Muscle layer of colon (tissue), 2 donors: Measurements from ENCODE around the gene FAM184A.

Experiments used
- H3K27ac ChIP-seq: one replicate; pipeline ENCODE4 v1.7.0; 2013; ENCODE audit warnings: low read depth, mild to moderate bottlenecking, low read length, moderate library complexity
- H3K27me3 ChIP-seq, 2 donors: one replicate each; pipeline ENCODE4 v1.7.0; 2013; ENCODE audit warnings: low read length in 2 of 2, mild to moderate bottlenecking in 2 of 2; ENCODE audit not compliant: insufficient read depth in 2 of 2, control insufficient read depth in 1 of 2
- H3K36me3 ChIP-seq: one replicate; pipeline ENCODE4 v1.7.0; 2013; ENCODE audit warnings: mild to moderate bottlenecking, low read length; ENCODE audit not compliant: insufficient read depth
- H3K4me1 ChIP-seq: one replicate; pipeline ENCODE4 v1.7.0; 2013; ENCODE audit warnings: mild to moderate bottlenecking, low read length; ENCODE audit not compliant: insufficient read depth
- H3K4me3 ChIP-seq, 2 donors: one replicate each; pipeline ENCODE4 v1.7.0; 2013; ENCODE audit warnings: low read length in 2 of 2, low read depth in 1 of 2, mild to moderate bottlenecking in 1 of 2, moderate library complexity in 1 of 2
- H3K9ac ChIP-seq: one replicate; pipeline ENCODE4 v1.7.0; 2013; ENCODE audit warnings: low read length
- H3K9me3 ChIP-seq: one replicate; pipeline ENCODE4 v1.7.0; 2013; ENCODE audit warnings: mild to moderate bottlenecking, low read length
- donor health status: abdominal sarcoma.
- donor health status: Adenocarcinoma of cecum.

FAM184A gene

GRCh38 chr6:118971682-118972081 is 106.8 kb downstream of the FAM184A start:
- Histone ChIP-seq H3K27ac (no peak overlapping the region), H3K4me1 (no peaks in the 10 kb centered on the region), H3K36me3 (no peaks in the 10 kb centered on the region), H3K9ac (no peak overlapping the region), H3K27me3 (no peaks in the 10 kb centered on the region), H3K9me3 (no peaks in the 10 kb centered on the region), H3K4me3 (no peak overlapping the region)

DNA sequence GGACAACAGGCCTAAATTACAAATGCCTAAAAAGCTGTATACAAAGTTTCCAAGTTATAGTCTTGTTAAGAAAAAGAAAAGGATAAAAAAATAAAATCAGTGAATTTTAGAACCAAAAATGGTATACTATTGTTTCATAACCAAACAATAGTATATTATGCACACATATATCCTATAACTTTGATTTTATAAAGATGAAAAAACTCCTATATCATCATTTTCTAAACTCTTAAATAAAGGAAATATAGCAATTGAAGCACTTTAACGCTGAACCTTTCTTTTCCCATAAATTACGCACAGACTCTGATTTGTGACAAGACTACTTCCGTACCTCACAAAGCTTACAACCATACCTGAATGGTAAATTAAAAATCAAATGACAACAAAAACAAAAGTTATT is 107.6 kb downstream of the FAM184A start:
- Histone ChIP-seq H3K9ac (no peak overlapping the region), H3K4me3 (no peak overlapping the region), H3K4me1 (no peaks in the 10 kb centered on the region), H3K27ac (no peak overlapping the region), H3K9me3 (no peaks in the 10 kb centered on the region), H3K36me3 (no peaks in the 10 kb centered on the region), H3K27me3 (no peaks in the 10 kb centered on the region)

DNA sequence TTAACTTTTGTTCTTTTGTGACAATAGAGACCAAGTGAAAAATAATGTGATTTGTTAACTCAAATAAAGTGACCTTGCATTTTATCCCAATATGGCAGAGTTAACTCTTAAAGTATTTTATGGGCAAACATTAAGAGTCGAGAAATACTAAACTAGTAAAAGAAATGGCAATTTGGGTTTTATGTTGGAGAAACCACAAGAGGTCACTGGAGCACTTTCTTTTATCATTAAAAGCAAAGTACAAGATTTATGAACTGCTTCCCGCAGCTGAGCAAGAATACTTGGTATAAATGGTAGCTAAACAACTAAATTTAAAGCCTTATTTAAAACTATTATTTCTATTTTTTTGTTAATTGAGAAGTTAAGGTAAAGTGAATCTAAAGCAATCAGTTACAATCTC is 110.0 kb downstream of the FAM184A start:
- Histone ChIP-seq H3K9ac (no peak overlapping the region), H3K9me3 (no peaks in the 10 kb centered on the region), H3K27ac (no peak overlapping the region), H3K36me3 (no peaks in the 10 kb centered on the region), H3K27me3 (no peaks in the 10 kb centered on the region), H3K4me3 (no peak overlapping the region), H3K4me1 (no peaks in the 10 kb centered on the region)

- H3K4me1 ChIP-seq = no peaks in the 10 kb centered on the region
- no peaks in the 10 kb centered on the region for H3K27me3 ChIP-seq
- no peak overlapping the region for H3K4me3 ChIP-seq
- no peak overlapping the region for H3K9ac ChIP-seq
- no peak overlapping the region for H3K27ac ChIP-seq
- no peaks in the 10 kb centered on the region for H3K36me3 ChIP-seq
- no peaks in the 10 kb centered on the region for H3K9me3 ChIP-seq
These were observed 111.2 kb downstream of the FAM184A start for GRCh38 chr6:118967239-118967638.

DNA sequence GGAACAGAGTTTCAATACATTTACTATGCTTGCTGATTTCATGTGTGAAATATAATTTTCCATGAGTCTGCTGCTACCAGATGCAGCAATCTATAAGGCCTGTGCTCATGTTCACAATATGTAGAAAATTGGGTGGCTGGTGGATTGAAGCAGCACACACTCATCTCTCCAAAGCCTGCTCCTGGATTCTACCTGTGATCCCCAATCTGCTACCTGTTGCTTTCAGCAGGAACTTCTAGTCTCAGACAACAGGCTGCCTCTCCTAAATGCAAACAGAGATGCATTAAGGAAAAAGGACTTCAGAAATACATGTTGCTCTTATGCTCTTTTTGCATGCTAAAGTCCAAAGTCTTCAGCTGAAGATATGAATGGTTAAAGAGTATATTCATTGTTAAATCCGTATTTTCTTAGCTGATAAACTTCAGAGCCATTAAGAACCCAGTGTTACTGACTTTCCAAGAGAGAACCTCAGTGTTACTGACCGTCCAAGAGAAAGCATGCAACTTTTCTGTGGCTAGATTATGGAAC is 112.6 kb downstream of the FAM184A start:
- Histone ChIP-seq H3K4me1 (no peaks in the 10 kb centered on the region), H3K27ac (no peak overlapping the region), H3K36me3 (no peaks in the 10 kb centered on the region), H3K9ac (no peak overlapping the region), H3K27me3 (no peaks in the 10 kb centered on the region), H3K4me3 (no peak overlapping the region), H3K9me3 (no peaks in the 10 kb centered on the region)

DNA sequence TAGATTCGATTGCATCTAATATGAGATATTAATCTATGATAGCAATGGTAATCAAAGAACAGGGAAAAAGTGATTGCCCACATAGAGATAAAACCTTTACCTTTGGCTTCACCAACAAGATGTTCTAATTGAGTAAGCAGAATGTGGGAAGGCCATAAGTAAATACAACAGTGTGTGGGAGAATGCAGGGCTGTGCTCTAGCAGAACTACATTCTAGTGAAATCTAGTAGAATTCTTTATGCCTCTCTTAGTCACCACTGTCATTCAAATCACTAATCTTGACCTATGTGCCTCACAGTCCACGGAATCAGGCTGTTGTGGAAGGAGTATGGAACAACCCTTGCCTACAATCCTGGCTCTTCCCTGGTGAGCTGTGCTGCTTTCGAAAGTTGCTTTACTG is 113.1 kb downstream of the FAM184A start:
- Histone ChIP-seq H3K9me3 (no peaks in the 10 kb centered on the region), H3K27ac (no peak overlapping the region)

GRCh38 chr6:118963003-118963402 is 115.5 kb downstream of the FAM184A start:
- no peaks in the 10 kb centered on the region for H3K27me3 ChIP-seq
- no peak overlapping the region for H3K4me3 ChIP-seq
- no peak overlapping the region for H3K9ac ChIP-seq
- H3K36me3 ChIP-seq = no peaks in the 10 kb centered on the region
- no peaks in the 10 kb centered on the region for H3K9me3 ChIP-seq
- H3K27ac ChIP-seq = no peak overlapping the region
- no peaks in the 10 kb centered on the region for H3K4me1 ChIP-seq

More for the DNA sequence above, 113.1 kb downstream of the FAM184A start:
- no peak overlapping the region for H3K4me3 ChIP-seq
- no peak overlapping the region for H3K9ac ChIP-seq
- no peaks in the 10 kb centered on the region for H3K4me1 ChIP-seq
- H3K36me3 ChIP-seq = no peaks in the 10 kb centered on the region
- no peaks in the 10 kb centered on the region for H3K27me3 ChIP-seq

DNA sequence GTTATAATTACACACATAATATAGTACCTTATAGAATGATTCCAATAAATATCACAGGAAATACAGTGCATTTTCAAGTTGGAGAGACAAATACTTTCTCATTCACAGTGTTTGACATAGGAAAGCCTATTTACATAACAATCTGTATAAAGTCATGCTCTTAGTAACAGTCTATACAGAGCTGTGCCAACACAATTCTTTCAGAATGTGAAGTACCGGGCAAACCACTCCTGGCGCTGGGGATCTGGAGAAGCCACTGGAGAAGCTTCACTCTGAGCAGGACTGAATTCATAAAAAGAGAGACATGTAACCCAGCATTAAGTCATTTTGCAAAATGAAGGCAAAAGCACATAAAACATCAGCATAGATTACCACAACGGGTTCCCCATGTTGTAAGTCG is 118.6 kb downstream of the FAM184A start:
- Histone ChIP-seq H3K36me3 (no peaks in the 10 kb centered on the region), H3K4me1 (no peaks in the 10 kb centered on the region), H3K9me3 (no peaks in the 10 kb centered on the region), H3K4me3 (no peak overlapping the region), H3K27ac (no peak overlapping the region), H3K27me3 (no peaks in the 10 kb centered on the region), H3K9ac (no peak overlapping the region)

DNA sequence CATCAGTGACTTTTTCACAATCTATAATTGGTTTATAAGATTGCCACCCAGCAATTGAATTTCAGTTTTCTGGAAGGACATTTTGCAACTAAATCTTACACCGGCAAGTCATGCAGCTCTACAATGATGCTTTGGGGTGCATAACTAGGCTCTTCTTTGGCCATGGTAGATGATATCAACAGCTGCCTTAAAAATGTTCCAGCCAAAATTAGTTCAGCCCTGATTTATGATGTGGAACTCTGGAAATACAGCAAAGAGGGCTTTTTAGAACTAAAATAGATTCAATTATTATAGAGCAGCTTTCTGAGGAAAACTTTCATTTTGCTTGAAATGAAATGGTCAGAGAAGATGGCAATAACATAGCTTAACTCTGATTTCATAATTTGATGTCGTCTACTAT is 125.1 kb downstream of the FAM184A start:
- H3K4me3 ChIP-seq = no peak overlapping the region
- H3K27me3 ChIP-seq = no peaks in the 10 kb centered on the region
- no peak overlapping the region for H3K27ac ChIP-seq
- H3K4me1 ChIP-seq = no peaks in the 10 kb centered on the region
- no peaks in the 10 kb centered on the region for H3K9me3 ChIP-seq
- H3K36me3 ChIP-seq = no peaks in the 10 kb centered on the region
- H3K9ac ChIP-seq = no peak overlapping the region

DNA sequence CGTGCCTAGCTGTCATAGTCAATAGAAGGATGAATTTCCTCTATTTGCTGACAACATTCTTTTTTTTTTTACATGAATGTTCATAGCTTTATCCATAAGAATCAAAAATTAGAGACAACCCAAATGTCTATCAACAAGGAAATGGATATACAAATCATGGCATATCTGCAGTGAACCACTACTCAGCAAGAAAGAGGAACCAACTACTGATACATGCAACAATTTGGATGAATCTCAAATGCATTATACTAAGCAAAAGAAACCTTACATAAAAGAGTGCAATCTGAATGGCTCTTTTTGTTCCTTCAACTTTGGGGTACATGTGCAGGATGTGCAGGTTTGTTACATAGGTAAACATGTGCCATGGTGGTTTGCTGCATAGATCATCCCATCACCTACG is 125.8 kb downstream of the FAM184A start:
- Histone ChIP-seq H3K9ac (no peak overlapping the region), H3K27ac (no peak overlapping the region)

GRCh38 chr6:118945217-118945616 is 133.2 kb downstream of the FAM184A start:
- H3K27me3 ChIP-seq = no peaks in the 10 kb centered on the region
- H3K9me3 ChIP-seq = no peaks in the 10 kb centered on the region
- no peak overlapping the region for H3K9ac ChIP-seq
- H3K27ac ChIP-seq = no peak overlapping the region
- H3K4me3 ChIP-seq = no peak overlapping the region
- no peaks in the 10 kb centered on the region for H3K36me3 ChIP-seq
- no peaks in the 10 kb centered on the region for H3K4me1 ChIP-seq

More for the DNA sequence above, 125.8 kb downstream of the FAM184A start:
- no peaks in the 10 kb centered on the region for H3K36me3 ChIP-seq
- H3K4me3 ChIP-seq = no peak overlapping the region
- no peaks in the 10 kb centered on the region for H3K9me3 ChIP-seq
- no peaks in the 10 kb centered on the region for H3K4me1 ChIP-seq
- H3K27me3 ChIP-seq = no peaks in the 10 kb centered on the region

DNA sequence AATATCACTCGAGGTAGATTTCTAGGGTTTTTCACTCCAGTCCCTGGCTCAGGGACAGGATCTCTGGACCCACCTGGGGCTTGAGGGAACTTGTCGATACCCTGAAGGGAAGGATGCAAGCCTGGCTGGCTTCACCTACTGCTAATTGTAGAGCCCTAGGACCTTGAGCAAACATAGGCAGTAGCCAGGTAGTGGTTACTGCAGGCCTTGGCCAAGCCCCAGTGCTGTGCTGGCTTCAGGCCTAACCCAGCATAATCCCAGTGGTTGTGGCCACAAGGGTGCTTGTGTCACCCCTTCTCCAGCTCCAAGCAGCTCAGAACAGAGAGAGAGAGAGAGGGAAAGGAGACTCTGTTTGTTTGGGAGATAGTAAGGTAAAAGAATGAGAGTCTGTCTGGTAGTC is 137.7 kb downstream of the FAM184A start:
- Histone ChIP-seq H3K4me3 (no peak overlapping the region), H3K27me3 (no peaks in the 10 kb centered on the region), H3K4me1 (no peaks in the 10 kb centered on the region), H3K27ac (no peak overlapping the region), H3K9me3 (no peaks in the 10 kb centered on the region), H3K36me3 (no peaks in the 10 kb centered on the region), H3K9ac (no peak overlapping the region)
